Panc1 (cell line): ENCODE data around the gene APOM. TPM values are rescaled to one million over a fixed set of nuclear protein-coding genes. Genes with fewer than 3 reads are reported as not detected.

Source experiments
- ATAC-seq: fragments of 200-7000 bp; cut with Tn5 transposase; 2 replicates; pipeline ENCODE4 v1.9.1; 2020; ENCODE audit warnings: mild to moderate bottlenecking, moderate library complexity
- BruUV-seq: library from RNA; stranded (reverse); fragments of 400-500 nt; replicated peaks from 2 replicates; lab custom pipeline; 2021; lab: Mats Ljungman, UMichigan
- CTCF ChIA-PET: fragments of 300-600 bp; sonication (Branson Sonifier 250); formaldehyde crosslinking; loops from one replicate; lab custom pipeline; 2022; ENCODE audit warnings: antibody characterized with exemption; lab: Charles Lee
- POLR2A ChIA-PET: fragments of 300-600 bp; sonication (Branson Sonifier 250); formaldehyde crosslinking; loops from one replicate; lab custom pipeline; 2022; ENCODE audit warnings: antibody characterized with exemption; lab: Charles Lee
- DNase-seq: peaks from one replicate; pipeline ENCODE4 v3.0.0-alpha.2; 2010; ENCODE audit warnings: low read depth, low spot score
- H3K27ac ChIP-seq: 2 replicates; pipeline ENCODE4 v1.5.1; 2011; ENCODE audit warnings: mild to moderate bottlenecking, low read length, inconsistent platforms
- H3K27me3 ChIP-seq: fragments of 200-500 bp; sonication (Bioruptor generic); 2 replicates; pipeline ENCODE4 v1.6.0; 2014; ENCODE audit warnings: low read length, inconsistent platforms; ENCODE audit not compliant: control insufficient read depth, insufficient read depth
- H3K36me3 ChIP-seq: fragments of 200-500 bp; sonication (Bioruptor generic); 2 replicates; pipeline ENCODE4 v1.5.1; 2014; ENCODE audit warnings: inconsistent platforms, mild to moderate bottlenecking, low read length, moderate library complexity; ENCODE audit not compliant: control insufficient read depth, insufficient read depth
- H3K4me1 ChIP-seq: 2 replicates; pipeline ENCODE4 v1.5.1; 2011; ENCODE audit warnings: inconsistent platforms, mild to moderate bottlenecking, low read length, moderate library complexity; ENCODE audit not compliant: control insufficient read depth, insufficient read depth
- H3K4me3 ChIP-seq, 2 experiments: 2 replicates each; pipeline ENCODE4 v1.5.1; 2011 to 2012; ENCODE audit warnings: low read depth in 2 of 2, low read length in 2 of 2, mild to moderate bottlenecking in 2 of 2, inconsistent platforms in 1 of 2, moderate library complexity in 1 of 2
- H3K9me3 ChIP-seq: fragments of 200-500 bp; sonication (Bioruptor generic); 2 replicates; pipeline ENCODE4 v1.5.1; 2014; ENCODE audit warnings: low read depth, mild to moderate bottlenecking, inconsistent platforms, low read length, moderate library complexity; ENCODE audit not compliant: control insufficient read depth, insufficient read depth
- POLR2AphosphoS5 ChIP-seq: IDR thresholded peaks from 2 replicates; pipeline ENCODE4 v1.6.1; 2012; ENCODE audit warnings: mild to moderate bottlenecking, low read depth, low read length, moderate library complexity
- SIN3A ChIP-seq: IDR thresholded peaks from 2 replicates; pipeline ENCODE4 v1.6.1; 2012; ENCODE audit warnings: low read depth, mild to moderate bottlenecking, low read length, moderate library complexity, borderline replicate concordance; ENCODE audit not compliant: insufficient read depth
- TCF7L2 ChIP-seq: IDR thresholded peaks from 2 replicates; pipeline ENCODE4 v1.6.1; 2011; ENCODE audit warnings: mild to moderate bottlenecking, low read depth, low read length, inconsistent platforms
- in situ Hi-C: cut with HindIII; loops from 2 replicates; pipeline ENCODE4 v1.10.0; 2016; ENCODE audit warnings: low sequenced_read_pairs, low pct_unique_long_range_greater_than_20kb
- intact Hi-C: fragments of 100-400 bp; cut with micrococcal nuclease; formaldehyde crosslinking; loops from one replicate; pipeline ENCODE4 v1.10.0; 2022; ENCODE audit not compliant: unreplicated experiment
- total RNA-seq: library from RNA; stranded (reverse); gene quantifications from one replicate; pipeline ENCODE4 v1.2.1, GENCODE V29; 2021; ENCODE audit not compliant: unreplicated experiment
- TF ChIP-seq, protein P1 (sequence below), 2 experiments: IDR thresholded peaks; 2 replicates each; pipeline ENCODE4 v1.6.1; 2011 to 2012; ENCODE audit warnings: low read depth in 2 of 2, control low read depth in 1 of 2, low read length in 1 of 2, mild to moderate bottlenecking in 1 of 2, moderate library complexity in 1 of 2; ENCODE audit not compliant: insufficient read depth in 1 of 2
- TF ChIP-seq, protein P2 (sequence below): fragments of 450-650 bp; IDR thresholded peaks from 2 replicates; pipeline ENCODE4 v1.5.1; 2017; ENCODE audit warnings: mild to moderate bottlenecking

The APOM gene
- total RNA-seq, 1 experiment from 2014 or later: 1.8 TPM

DNA sequence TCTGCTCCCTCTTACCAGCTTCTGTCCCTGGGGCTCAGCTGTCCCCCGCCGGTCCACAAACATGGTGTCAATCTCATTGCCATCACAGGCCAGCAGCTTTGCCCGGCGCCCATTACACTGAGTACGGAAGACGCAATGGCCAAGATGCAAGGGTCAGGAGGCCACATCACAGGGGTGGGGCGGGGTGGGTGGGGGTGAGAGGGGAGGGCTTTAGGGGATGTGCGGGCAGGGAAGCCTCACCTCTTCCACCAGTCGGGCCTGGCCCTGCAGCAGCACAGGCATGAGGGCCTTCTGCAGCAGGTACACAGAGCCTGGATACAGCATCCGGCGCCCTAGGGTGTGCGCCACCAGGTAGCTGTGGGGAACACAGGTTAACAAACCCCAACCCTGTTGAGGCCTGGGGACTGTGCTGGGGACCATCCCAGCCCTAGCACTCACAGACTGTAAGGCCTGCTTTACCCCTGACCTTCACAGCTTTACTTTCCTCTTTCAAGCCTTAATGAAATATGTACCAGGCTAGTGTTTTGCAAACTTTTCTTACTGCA, 35.9 kb downstream of the APOM start:
- H3K4me3 ChIP-seq: no peak overlapping the region
- no peak overlapping the region for H3K27ac ChIP-seq
- DNase-seq (no peak), ATAC-seq (no peak)
- intact Hi-C loops: no loop called here
- ChIA-PET CTCF (interaction anchor here (0.6 kb wide), 1 partner anchor 12 kb away, joined by 3 read pairs; the partner anchor contains the start of gene ABHD16A), POLR2A (no interaction called here)
- H3K4me1 ChIP-seq: no peaks in the 10 kb centered on the region
- 0 out of 2 replicates have a peak, but pooled peaks cover 5% of the 10 kb centered on the region for H3K36me3 ChIP-seq
- no peaks in the 10 kb centered on the region for H3K27me3 ChIP-seq
- no TSS peak for BruUV-seq
- in situ Hi-C loops: no loop called here
- H3K9me3 ChIP-seq: no peaks in the 10 kb centered on the region
- no peak for TF ChIP-seq SIN3A

DNA sequence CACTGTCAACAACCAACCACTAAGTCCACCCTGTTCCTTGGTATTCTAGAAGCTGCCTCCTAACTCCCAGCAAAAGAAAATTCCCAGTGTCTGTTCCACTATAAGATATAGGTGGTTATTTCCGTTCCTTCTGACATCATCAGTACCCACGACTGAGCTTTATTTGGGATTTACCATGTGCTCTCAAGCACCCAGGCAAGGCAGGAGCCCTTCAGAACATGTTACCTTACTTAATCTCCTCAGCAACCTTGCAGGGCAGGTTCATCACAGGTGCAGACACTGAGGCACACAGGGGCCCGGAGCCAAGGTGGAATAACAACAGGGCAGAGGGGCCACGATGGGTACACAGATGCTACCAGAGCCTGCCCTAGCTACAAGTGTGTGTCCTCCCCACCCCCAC, 36.7 kb downstream of the APOM start:
- in situ Hi-C loops (no loop called here), intact Hi-C loops (no loop called here)
- no peak overlapping the region for H3K27ac ChIP-seq
- no peaks in the 10 kb centered on the region for H3K9me3 ChIP-seq
- ATAC-seq: no peak
- H3K36me3 ChIP-seq: 0 out of 2 replicates have a peak, but pooled peaks cover 5% of the 10 kb centered on the region
- ChIA-PET CTCF (interaction anchor here (0.6 kb wide), 1 partner anchor 11 kb away, joined by 3 read pairs; the partner anchor contains the start of gene ABHD16A), POLR2A (no interaction called here)
- no peak for TF ChIP-seq POLR2AphosphoS5
- TF ChIP-seq, protein P1, sequence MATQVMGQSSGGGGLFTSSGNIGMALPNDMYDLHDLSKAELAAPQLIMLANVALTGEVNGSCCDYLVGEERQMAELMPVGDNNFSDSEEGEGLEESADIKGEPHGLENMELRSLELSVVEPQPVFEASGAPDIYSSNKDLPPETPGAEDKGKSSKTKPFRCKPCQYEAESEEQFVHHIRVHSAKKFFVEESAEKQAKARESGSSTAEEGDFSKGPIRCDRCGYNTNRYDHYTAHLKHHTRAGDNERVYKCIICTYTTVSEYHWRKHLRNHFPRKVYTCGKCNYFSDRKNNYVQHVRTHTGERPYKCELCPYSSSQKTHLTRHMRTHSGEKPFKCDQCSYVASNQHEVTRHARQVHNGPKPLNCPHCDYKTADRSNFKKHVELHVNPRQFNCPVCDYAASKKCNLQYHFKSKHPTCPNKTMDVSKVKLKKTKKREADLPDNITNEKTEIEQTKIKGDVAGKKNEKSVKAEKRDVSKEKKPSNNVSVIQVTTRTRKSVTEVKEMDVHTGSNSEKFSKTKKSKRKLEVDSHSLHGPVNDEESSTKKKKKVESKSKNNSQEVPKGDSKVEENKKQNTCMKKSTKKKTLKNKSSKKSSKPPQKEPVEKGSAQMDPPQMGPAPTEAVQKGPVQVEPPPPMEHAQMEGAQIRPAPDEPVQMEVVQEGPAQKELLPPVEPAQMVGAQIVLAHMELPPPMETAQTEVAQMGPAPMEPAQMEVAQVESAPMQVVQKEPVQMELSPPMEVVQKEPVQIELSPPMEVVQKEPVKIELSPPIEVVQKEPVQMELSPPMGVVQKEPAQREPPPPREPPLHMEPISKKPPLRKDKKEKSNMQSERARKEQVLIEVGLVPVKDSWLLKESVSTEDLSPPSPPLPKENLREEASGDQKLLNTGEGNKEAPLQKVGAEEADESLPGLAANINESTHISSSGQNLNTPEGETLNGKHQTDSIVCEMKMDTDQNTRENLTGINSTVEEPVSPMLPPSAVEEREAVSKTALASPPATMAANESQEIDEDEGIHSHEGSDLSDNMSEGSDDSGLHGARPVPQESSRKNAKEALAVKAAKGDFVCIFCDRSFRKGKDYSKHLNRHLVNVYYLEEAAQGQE (IDR thresholded peaks at IDR 0.05; ENCODE audit: insufficient read depth in 1 of 2, low read depth in 2 of 2, low read length in 1 of 2): no peak
- TF ChIP-seq SIN3A: no peak
- TF ChIP-seq, protein P2, sequence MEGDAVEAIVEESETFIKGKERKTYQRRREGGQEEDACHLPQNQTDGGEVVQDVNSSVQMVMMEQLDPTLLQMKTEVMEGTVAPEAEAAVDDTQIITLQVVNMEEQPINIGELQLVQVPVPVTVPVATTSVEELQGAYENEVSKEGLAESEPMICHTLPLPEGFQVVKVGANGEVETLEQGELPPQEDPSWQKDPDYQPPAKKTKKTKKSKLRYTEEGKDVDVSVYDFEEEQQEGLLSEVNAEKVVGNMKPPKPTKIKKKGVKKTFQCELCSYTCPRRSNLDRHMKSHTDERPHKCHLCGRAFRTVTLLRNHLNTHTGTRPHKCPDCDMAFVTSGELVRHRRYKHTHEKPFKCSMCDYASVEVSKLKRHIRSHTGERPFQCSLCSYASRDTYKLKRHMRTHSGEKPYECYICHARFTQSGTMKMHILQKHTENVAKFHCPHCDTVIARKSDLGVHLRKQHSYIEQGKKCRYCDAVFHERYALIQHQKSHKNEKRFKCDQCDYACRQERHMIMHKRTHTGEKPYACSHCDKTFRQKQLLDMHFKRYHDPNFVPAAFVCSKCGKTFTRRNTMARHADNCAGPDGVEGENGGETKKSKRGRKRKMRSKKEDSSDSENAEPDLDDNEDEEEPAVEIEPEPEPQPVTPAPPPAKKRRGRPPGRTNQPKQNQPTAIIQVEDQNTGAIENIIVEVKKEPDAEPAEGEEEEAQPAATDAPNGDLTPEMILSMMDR: no peak
- TF ChIP-seq TCF7L2: no peak
- no TSS peak for BruUV-seq
- no peak overlapping the region for H3K4me3 ChIP-seq
- no peaks in the 10 kb centered on the region for H3K4me1 ChIP-seq
- H3K27me3 ChIP-seq: no peaks in the 10 kb centered on the region
- no peak for DNase-seq

DNA sequence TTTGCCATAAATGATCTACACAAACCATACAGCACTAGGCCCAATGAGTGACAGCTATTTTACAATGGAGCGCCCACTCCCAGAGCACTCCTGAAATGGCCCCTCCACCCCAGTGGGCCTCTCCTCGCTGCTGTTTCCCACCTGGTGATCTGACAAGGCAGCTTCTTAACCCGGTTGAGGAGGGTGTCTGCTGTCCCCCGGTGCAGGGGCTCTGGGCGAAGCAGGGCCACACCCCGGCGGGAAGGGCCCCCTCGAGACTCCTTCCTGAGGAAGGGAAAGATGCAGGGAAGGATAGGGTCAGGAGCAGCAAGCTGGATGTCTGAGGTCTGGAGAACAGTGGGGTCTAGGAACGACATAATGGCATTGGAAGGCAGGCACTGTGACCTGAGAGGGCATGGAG, 37.2 kb downstream of the APOM start:
- POLR2A ChIA-PET: interaction anchor here (0.7 kb wide), 1 partner anchor 46 kb away, joined by 3 read pairs; no protein-coding TSS in a partner anchor
- no peaks in the 10 kb centered on the region for H3K27me3 ChIP-seq
- CTCF ChIA-PET: no interaction called here
- H3K4me1 ChIP-seq: no peaks in the 10 kb centered on the region
- no peak overlapping the region for H3K27ac ChIP-seq
- no peak for DNase-seq
- peaks cover 6% of the 10 kb centered on the region; the same call in 1 of the 2 replicates for H3K36me3 ChIP-seq
- no peaks in the 10 kb centered on the region for H3K9me3 ChIP-seq
- H3K4me3 ChIP-seq: no peak overlapping the region
- no TSS peak for BruUV-seq
- in situ Hi-C loops: no loop called here
- TF ChIP-seq POLR2AphosphoS5 (no peak), TCF7L2 (no peak)
- TF ChIP-seq, protein P2: no peak
- intact Hi-C loops: no loop called here
- no peak for ATAC-seq
